GM21360 (cell line): ENCODE measurements around the gene SUN2.

ENCODE experiments used
- ATAC-seq: cut with Tn5 transposase; IDR thresholded peaks from one replicate; pipeline ENCODE4 v1.9.1; 2021; ENCODE audit warnings: mild to moderate bottlenecking, moderate library complexity; ENCODE audit not compliant: unreplicated experiment

The SUN2 gene

GRCh38 chr22:38737302-38738060, 18.3 kb downstream of the SUN2 start:
- ATAC-seq: no peak

GRCh38 chr22:38736257-38736570, 19.6 kb downstream of the SUN2 start:
- ATAC-seq: no peak

- no peak for ATAC-seq
These were observed 20.1 kb downstream of the SUN2 start for GRCh38 chr22:38735465-38736256.

- ATAC-seq: no peak
These were observed 20.7 kb downstream of the SUN2 start for GRCh38 chr22:38735126-38735464.

- ATAC-seq: no peak
These were observed 21.2 kb downstream of the SUN2 start for GRCh38 chr22:38734421-38735100.

- ATAC-seq: no peak
These were observed 21.9 kb downstream of the SUN2 start for GRCh38 chr22:38733724-38734381.

- no peak for ATAC-seq
These were observed 22.5 kb downstream of the SUN2 start for GRCh38 chr22:38733329-38733723.

GRCh38 chr22:38732251-38732815, 23.5 kb downstream of the SUN2 start:
- no peak for ATAC-seq

- no peak for ATAC-seq
These were observed 24.1 kb downstream of the SUN2 start for GRCh38 chr22:38731703-38732161.

- no peak for ATAC-seq
These were observed 25.4 kb downstream of the SUN2 start for GRCh38 chr22:38730411-38730871.

GRCh38 chr22:38729946-38730345, 25.9 kb downstream of the SUN2 start:
- no peak for ATAC-seq

- ATAC-seq: no peak
These were observed 26.7 kb downstream of the SUN2 start for GRCh38 chr22:38728871-38729796.

- no peak for ATAC-seq
These were observed 28.0 kb downstream of the SUN2 start for GRCh38 chr22:38727530-38728451.

- ATAC-seq: no peak
These were observed 28.7 kb downstream of the SUN2 start for GRCh38 chr22:38727123-38727522.

- no peak for ATAC-seq
These were observed 29.7 kb downstream of the SUN2 start for GRCh38 chr22:38725900-38726655.

GRCh38 chr22:38724926-38725571, 30.7 kb downstream of the SUN2 start:
- ATAC-seq: no peak

- ATAC-seq: no peak
These were observed 31.6 kb downstream of the SUN2 start for GRCh38 chr22:38724176-38724575.

- no peak for ATAC-seq
These were observed 34.2 kb downstream of the SUN2 start for GRCh38 chr22:38721551-38721950.
